B cell (primary cell): ENCODE data around the gene TMEM232. TPM values are rescaled to one million over a fixed set of nuclear protein-coding genes. Genes with fewer than 3 reads are reported as not detected.

Experiments used
- ATAC-seq: fragments of 200-7000 bp; cut with Tn5 transposase; one replicate; pipeline ENCODE4 v1.10.0; 2021; ENCODE audit warnings: low read depth, mild to moderate bottlenecking, moderate number of reproducible peaks, moderate library complexity
- CTCF ChIA-PET: fragments of 350-600 bp; sonication (Branson Sonifier 250); formaldehyde crosslinking; loops from one replicate; lab custom pipeline; 2021; ENCODE audit warnings: antibody characterized with exemption, inconsistent platforms; lab: Charles Lee
- POLR2A ChIA-PET: fragments of 350-600 bp; sonication (Branson Sonifier 250); formaldehyde crosslinking; loops from one replicate; lab custom pipeline; 2021; ENCODE audit warnings: antibody characterized with exemption; lab: Charles Lee
- DNase-seq: peaks from one replicate; pipeline ENCODE4 v3.0.0; 2013
- H2AFZ ChIP-seq: 2 replicates; pipeline ENCODE4 v1.6.1; 2012; ENCODE audit warnings: mild to moderate bottlenecking, low read depth, low read length; ENCODE audit not compliant: insufficient read depth, poor library complexity, severe bottlenecking
- H3K27ac ChIP-seq, 2 donors: 1 replicate in 1 of 2; 2 replicates in 1 of 2; pipeline ENCODE4 v1.5.1; 2012 to 2013; ENCODE audit warnings: low read length in 2 of 2, mild to moderate bottlenecking in 2 of 2, moderate library complexity in 1 of 2
- H3K27me3 ChIP-seq, 4 experiments: fragments of 200-600 bp in 1 of 4; sonication (generic) in 1 of 4; replicated peaks in 1 of 4; 1 replicate in 2 of 4; 2 replicates in 2 of 4; pipeline versions ENCODE4 v1.6.1 to v1.7.0; 2013 to 2016; ENCODE audit warnings: low read length in 3 of 4, mild to moderate bottlenecking in 2 of 4, mixed read lengths in 1 of 4, moderate library complexity in 1 of 4; ENCODE audit not compliant: insufficient read depth in 4 of 4, control insufficient read depth in 3 of 4; ENCODE audit errors: control extremely low read depth in 1 of 4
- H3K36me3 ChIP-seq, 2 experiments: replicated peaks in 1 of 2; 1 replicate in 1 of 2; 2 replicates in 1 of 2; pipeline versions ENCODE4 v1.6.1 to v1.7.1; 2013; ENCODE audit warnings: low read length in 1 of 2; ENCODE audit not compliant: insufficient read depth in 2 of 2, control insufficient read depth in 1 of 2; ENCODE audit errors: control extremely low read depth in 1 of 2, extremely low read depth in 1 of 2
- H3K4me1 ChIP-seq, 2 donors: fragments of 200-600 bp in 1 of 2; sonication (generic) in 1 of 2; 1 replicate in 1 of 2; 2 replicates in 1 of 2; pipeline versions ENCODE4 v1.5.1 to v1.6.1; 2013 to 2017; ENCODE audit warnings: low read length in 2 of 2; ENCODE audit not compliant: control insufficient read depth in 2 of 2, insufficient read depth in 2 of 2
- H3K4me2 ChIP-seq: replicated peaks from 2 replicates; pipeline ENCODE3; 2012; ENCODE audit warnings: mild to moderate bottlenecking, low read depth, low read length; ENCODE audit not compliant: poor library complexity, severe bottlenecking
- H3K4me3 ChIP-seq, 5 experiments: fragments of 200-600 bp in 1 of 5; sonication (generic) in 1 of 5; 1 replicate in 3 of 5; 2 replicates in 2 of 5; pipeline versions ENCODE4 v1.5.1 to v1.7.0; 2011 to 2016; ENCODE audit warnings: low read length in 4 of 5, mild to moderate bottlenecking in 4 of 5, low read depth in 2 of 5, control low read depth in 1 of 5, moderate library complexity in 1 of 5; ENCODE audit not compliant: insufficient read depth in 1 of 5; ENCODE audit errors: control extremely low read depth in 1 of 5, extremely low read depth in 1 of 5
- H3K79me2 ChIP-seq: fragments of 200-600 bp; sonication (generic); one replicate; pipeline ENCODE4 v1.6.0; 2016; ENCODE audit warnings: low read length; ENCODE audit not compliant: control insufficient read depth, insufficient read depth
- H3K9ac ChIP-seq: fragments of 200-600 bp; sonication (generic); 2 replicates; pipeline ENCODE4 v1.6.1; 2017; ENCODE audit warnings: mild to moderate bottlenecking, low read length, moderate library complexity
- H3K9me3 ChIP-seq, 3 donors: one replicate each; pipeline versions ENCODE4 v1.6.1 to v1.7.1; 2013; ENCODE audit warnings: low read length in 2 of 3; ENCODE audit not compliant: control insufficient read depth in 2 of 3, insufficient read depth in 1 of 3; ENCODE audit errors: control extremely low read depth in 1 of 3
- H4K20me1 ChIP-seq: 2 replicates; pipeline ENCODE4 v1.6.0; 2012; ENCODE audit warnings: mild to moderate bottlenecking, low read length; ENCODE audit not compliant: insufficient read depth, control insufficient read depth, poor library complexity, severe bottlenecking
- H3K27ac Mint-ChIP-seq: one replicate; pipeline ENCODE4 v1.8.0; 2021; ENCODE audit warnings: mixed read lengths
- H3K27me3 Mint-ChIP-seq: one replicate; pipeline ENCODE4 v1.8.0; 2021; ENCODE audit warnings: mixed read lengths
- H3K4me1 Mint-ChIP-seq: one replicate; pipeline ENCODE4 v1.8.0; 2021; ENCODE audit warnings: mixed read lengths
- H3K4me3 Mint-ChIP-seq: one replicate; pipeline ENCODE4 v1.8.0; 2021; ENCODE audit warnings: mixed read lengths
- H3K9me3 Mint-ChIP-seq: one replicate; pipeline ENCODE4 v1.8.0; 2022; ENCODE audit warnings: mixed read lengths; ENCODE audit not compliant: insufficient read depth
- CTCF ChIP-seq: fragments of 200-600 bp; IDR thresholded peaks from one replicate; pipeline ENCODE4 v1.8.0; 2022; ENCODE audit warnings: antibody characterized with exemption, mild to moderate bottlenecking
- EZH2 ChIP-seq: IDR thresholded peaks from 2 replicates; pipeline ENCODE4 v1.6.1; 2012; ENCODE audit warnings: borderline replicate concordance, low read depth, mild to moderate bottlenecking, moderate library complexity, low read length; ENCODE audit not compliant: insufficient read depth, poor library complexity, severe bottlenecking
- WGBS: methylation state at CpG from one replicate; pipeline ENCODE4 v1.1.5; 2013; ENCODE audit warnings: missing lambda C conversion rate; ENCODE audit not compliant: insufficient coverage; 5-methylcytosine and 5-hydroxymethylcytosine counted together
- intact Hi-C: fragments of 100-400 bp; cut with micrococcal nuclease; formaldehyde crosslinking; loops from one replicate; pipeline ENCODE4 v1.10.0; 2022
- polyA plus RNA-seq: library from polyadenylated mRNA; depleted of rRNA; stranded (reverse); fragments of >200 nt; gene quantifications from 2 replicates; pipeline ENCODE4 v1.2.3, GENCODE V29; 2012
- total RNA-seq, 2 donors: library from RNA; stranded (reverse); fragments of 120-200 nt in 1 of 2; gene quantifications; 1 replicate in 1 of 2; 2 replicates in 1 of 2; pipeline versions ENCODE4 v1.2.3 to v1.2.4, GENCODE V29; 2013 to 2022

The TMEM232 gene
- total and polyA plus RNA-seq, 2 donors (not counting 1 experiment from before 2014, with no cell fraction given) = 0.49 to 2.9 TPM

GRCh38 chr5:110638970-110639902, 87.2 kb downstream of the TMEM232 start:
- no peaks in the 10 kb centered on the region for H3K9me3 ChIP-seq
- H2AFZ ChIP-seq = no peak overlapping the region
- no peaks in the 10 kb centered on the region for H3K4me1 ChIP-seq
- no peaks in the 10 kb centered on the region for H3K27me3 Mint-ChIP-seq
- H3K79me2 ChIP-seq = no peaks in the 10 kb centered on the region
- H3K27ac ChIP-seq = no peak overlapping the region
- intact Hi-C loops = no loop called here
- ATAC-seq = no peak
- H3K9me3 Mint-ChIP-seq = no peaks in the 10 kb centered on the region
- no peaks in the 10 kb centered on the region for H3K4me1 Mint-ChIP-seq
- H3K4me3 ChIP-seq = no peak overlapping the region
- no peak overlapping the region for H3K27ac Mint-ChIP-seq
- no peaks in the 10 kb centered on the region for H3K27me3 ChIP-seq
- WGBS = 91% methylated on average over 3 of the region's 3 CpGs
- no peaks in the 10 kb centered on the region for H4K20me1 ChIP-seq
- DNase-seq = no peak
- TF ChIP-seq EZH2 (no peak), CTCF (no peak)
- H3K9ac ChIP-seq = no peak overlapping the region
- no peak overlapping the region for H3K4me3 Mint-ChIP-seq
- no peak overlapping the region for H3K4me2 ChIP-seq
- no peaks in the 10 kb centered on the region for H3K36me3 ChIP-seq
- CTCF ChIA-PET = interaction anchor here (3.0 kb wide), 1 partner anchor 14 kb away, joined by 11 read pairs; no protein-coding TSS in a partner anchor
- POLR2A ChIA-PET = no interaction called here

- H3K36me3 ChIP-seq = no peaks in the 10 kb centered on the region
- no peak overlapping the region for H3K9ac ChIP-seq
- no peaks in the 10 kb centered on the region for H4K20me1 ChIP-seq
- POLR2A ChIA-PET = no interaction called here
- intact Hi-C loops = no loop called here
- ATAC-seq = no peak
- H3K9me3 ChIP-seq = peaks cover 0 to 7% (median 0%) of the 10 kb centered on the region in 3 donors
- no peaks in the 10 kb centered on the region for H3K79me2 ChIP-seq
- Mint-ChIP-seq H3K27me3 (no peaks in the 10 kb centered on the region), H3K4me1 (no peaks in the 10 kb centered on the region), H3K9me3 (no peaks in the 10 kb centered on the region), H3K27ac (no peak overlapping the region), H3K4me3 (no peak overlapping the region)
- CTCF ChIA-PET = no interaction called here
- DNase-seq = no peak
- H3K27ac ChIP-seq = no peak overlapping the region
- no peak overlapping the region for H3K4me2 ChIP-seq
- no peak for TF ChIP-seq EZH2
- TF ChIP-seq CTCF = no peak
- no peak overlapping the region for H2AFZ ChIP-seq
- H3K4me1 ChIP-seq = no peaks in the 10 kb centered on the region
- H3K4me3 ChIP-seq = no peak overlapping the region
- no peaks in the 10 kb centered on the region for H3K27me3 ChIP-seq
Observed at GRCh38 chr5:110634475-110634874, 92.0 kb downstream of the TMEM232 start.
